IPS DF 6.9 (cell line): ENCODE measurements around the gene ACTN3.

Experiments used
- DNase-seq: peaks from one replicate; pipeline ENCODE4 v3.0.0-alpha.2; 2013; ENCODE audit warnings: low read depth, low spot score
- H3K27ac ChIP-seq: one replicate; pipeline ENCODE4 v1.5.1; 2013; ENCODE audit warnings: low read length, control low read depth
- H3K27me3 ChIP-seq: 2 replicates; pipeline ENCODE4 v1.6.1; 2013; ENCODE audit warnings: mild to moderate bottlenecking, low read length; ENCODE audit not compliant: control insufficient read depth, insufficient read depth
- H3K36me3 ChIP-seq: 2 replicates; pipeline ENCODE4 v1.6.1; 2013; ENCODE audit warnings: low read length; ENCODE audit not compliant: control insufficient read depth, insufficient read depth
- H3K4me1 ChIP-seq: 2 replicates; pipeline ENCODE4 v1.6.1; 2013; ENCODE audit warnings: low read length; ENCODE audit not compliant: control insufficient read depth, insufficient read depth
- H3K4me3 ChIP-seq: 2 replicates; pipeline ENCODE4 v1.5.1; 2013; ENCODE audit warnings: mild to moderate bottlenecking, low read length
- H3K9me3 ChIP-seq: 2 replicates; pipeline ENCODE4 v1.6.1; 2013; ENCODE audit warnings: low read length, inconsistent platforms; ENCODE audit not compliant: control insufficient read depth, insufficient read depth
- WGBS: extraction: QIAGEN DNeasy Blood & Tissue Kit; methylation state at CpG from one replicate; pipeline ENCODE4 v1.1.7; 2013; ENCODE audit warnings: mixed read lengths, missing lambda C conversion rate; ENCODE audit not compliant: insufficient read length, insufficient coverage; 5-methylcytosine and 5-hydroxymethylcytosine counted together

ACTN3 gene

DNA sequence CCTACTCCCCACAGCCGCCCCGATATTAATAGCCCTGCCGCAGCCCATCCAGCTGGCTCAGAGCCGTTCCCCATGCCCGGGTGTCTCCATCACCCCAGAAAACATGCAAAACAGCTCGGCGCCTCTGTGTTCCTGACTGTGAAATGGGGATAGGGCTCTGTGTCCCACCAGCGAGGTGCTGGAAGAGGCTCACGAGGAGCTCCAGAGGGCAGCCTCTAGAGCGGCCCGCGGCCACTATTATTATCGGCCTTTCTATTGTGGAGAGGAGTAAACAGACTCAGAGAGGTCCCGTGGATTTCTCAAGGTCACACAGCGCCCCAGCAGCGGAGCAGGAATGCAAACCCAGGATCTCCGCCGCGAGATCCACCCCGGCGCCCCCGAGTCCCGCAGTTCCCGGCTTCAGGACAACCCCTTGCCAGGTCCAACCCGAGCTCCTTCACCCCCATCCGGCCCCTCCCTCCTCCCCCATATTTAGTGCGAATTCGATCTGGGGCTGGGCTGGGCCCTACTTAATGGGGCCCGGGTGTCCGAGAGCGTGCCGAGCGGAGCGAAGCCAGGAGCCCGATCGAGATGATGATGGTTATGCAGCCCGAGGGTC, at the start of gene ACTN3:
TSS of gene ACTN3 (plus strand) at position 536 of the 598 bp plus-strand sequence. CDS start at position 571, 35 bp downstream.
- H3K36me3 ChIP-seq: no peaks in the 10 kb centered on the region

DNA sequence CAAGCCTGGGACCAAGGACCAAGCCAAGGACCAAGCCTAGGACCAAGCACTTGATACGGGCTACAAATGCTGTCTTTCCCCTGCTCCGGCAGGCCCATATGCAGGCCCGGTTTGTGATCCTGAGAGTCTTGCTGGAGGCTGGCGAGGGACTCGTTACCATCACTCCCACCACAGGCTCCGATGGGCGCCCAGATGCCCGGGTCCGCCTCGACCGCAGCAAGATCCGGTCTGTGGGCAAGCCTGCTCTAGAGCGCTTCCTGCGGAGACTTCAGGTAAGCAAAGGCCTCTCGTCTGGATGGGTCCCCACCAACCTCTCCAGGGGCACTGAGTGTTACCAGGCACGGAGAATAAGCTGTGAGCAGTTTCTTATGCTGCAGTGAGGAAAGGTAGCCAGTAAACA, 49.5 kb upstream of the ACTN3 start:
- no peaks in the 10 kb centered on the region for H3K9me3 ChIP-seq
- no peak for DNase-seq
- no CpG with 5 or more reads among the region's 16 CpGs for WGBS

More for the DNA sequence above, at the start of gene ACTN3:
- no peak for DNase-seq
- Histone ChIP-seq H3K9me3 (no peaks in the 10 kb centered on the region), H3K4me3 (peak within 1 kb of the TSS; percentile 82), H3K27ac (no peak within 1 kb of the TSS), H3K27me3 (no peaks in the 10 kb centered on the region), H3K4me1 (peaks cover 2% of the 10 kb centered on the region; the same call in 1 of the 2 replicates)
- no CpG with 5 or more reads among the region's 37 CpGs for whole genome bisulfite sequencing

DNA sequence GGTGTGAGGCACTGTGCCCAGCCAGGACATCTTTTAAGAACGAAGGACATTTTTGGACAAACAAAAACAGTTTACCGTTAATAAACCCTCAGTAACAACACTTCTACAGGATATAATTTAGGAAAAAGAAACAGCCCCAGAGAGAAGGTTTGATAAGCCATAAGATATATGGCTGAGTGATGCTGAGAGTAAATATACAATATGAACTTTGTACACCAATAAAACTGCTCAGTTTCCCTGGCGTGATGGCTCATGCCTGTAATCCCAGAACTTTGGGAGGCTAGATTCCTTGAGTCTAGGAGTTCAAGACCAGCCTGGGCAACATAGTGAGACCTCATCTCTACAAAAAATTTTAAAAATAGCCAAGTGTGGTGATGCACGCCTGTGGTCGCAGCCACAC, 48.2 kb upstream of the ACTN3 start:
- no CpG with 5 or more reads among the region's 5 CpGs for WGBS
- peaks cover 13% of the 10 kb centered on the region for H3K36me3 ChIP-seq
- H3K4me1 ChIP-seq: no peaks in the 10 kb centered on the region
- no peaks in the 10 kb centered on the region for H3K27me3 ChIP-seq
- no peaks in the 10 kb centered on the region for H3K9me3 ChIP-seq
- DNase-seq: no peak
- H3K27ac ChIP-seq: no peak overlapping the region
- H3K4me3 ChIP-seq: no peak overlapping the region

More for the DNA sequence above, 49.5 kb upstream of the ACTN3 start:
- Histone ChIP-seq H3K4me1 (no peaks in the 10 kb centered on the region), H3K27me3 (no peaks in the 10 kb centered on the region), H3K4me3 (no peak overlapping the region), H3K36me3 (peaks cover 25% of the 10 kb centered on the region), H3K27ac (no peak overlapping the region)

DNA sequence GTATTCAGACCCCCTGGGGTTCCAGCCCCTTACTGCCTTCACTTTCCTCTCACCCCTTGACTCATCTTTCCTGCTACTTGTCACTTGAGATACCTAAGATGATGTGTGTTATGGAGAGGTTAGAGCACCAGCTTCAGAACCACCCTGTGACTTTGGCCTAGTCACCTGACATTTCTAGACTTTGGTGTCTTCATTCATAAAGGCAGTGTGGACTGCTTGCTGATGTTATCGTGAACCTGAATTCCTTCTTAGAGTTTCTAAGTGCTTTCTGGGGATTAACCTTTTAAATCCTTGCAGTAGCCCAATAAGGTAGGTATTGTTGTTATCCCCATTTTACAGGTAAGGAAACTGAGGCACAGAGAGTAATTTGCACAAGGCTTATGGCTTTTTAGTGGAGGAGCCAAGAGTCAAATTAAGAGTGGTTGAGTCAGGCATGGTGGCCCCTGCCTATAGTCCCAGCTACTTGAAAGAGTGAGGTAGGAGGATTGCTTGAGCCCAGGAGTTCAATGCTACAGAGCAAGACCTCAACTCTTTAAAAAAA, 41.4 kb upstream of the ACTN3 start:
- no peak for DNase-seq
- no peaks in the 10 kb centered on the region for H3K4me1 ChIP-seq
- H3K4me3 ChIP-seq: no peak overlapping the region
- H3K27ac ChIP-seq: no peak overlapping the region
- H3K9me3 ChIP-seq: no peaks in the 10 kb centered on the region
- no peaks in the 10 kb centered on the region for H3K36me3 ChIP-seq
- H3K27me3 ChIP-seq: no peaks in the 10 kb centered on the region
- no CpG with 5 or more reads among the region's 1 CpG for WGBS

DNA sequence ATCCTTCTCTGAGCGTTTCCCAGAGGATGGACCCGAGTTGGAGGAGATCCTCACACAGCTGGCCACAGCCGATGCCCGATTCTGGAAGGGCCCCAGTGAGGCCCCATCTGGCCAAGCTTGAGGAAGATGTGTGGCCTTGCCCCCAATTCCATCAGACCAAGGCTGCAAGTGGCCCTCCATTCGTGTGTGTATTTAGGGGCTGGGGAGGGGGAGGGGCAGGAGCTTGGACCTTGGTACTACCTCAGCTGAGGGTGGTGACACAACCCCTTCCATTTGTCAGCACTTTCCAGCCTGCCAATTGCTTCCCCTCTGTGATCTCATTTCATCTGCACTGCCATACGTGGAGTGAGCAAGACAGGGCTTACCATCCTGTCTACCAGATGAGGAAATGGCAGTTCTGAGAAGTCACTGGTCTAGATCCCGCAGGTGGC, 37.6 kb upstream of the ACTN3 start:
- Histone ChIP-seq H3K9me3 (no peaks in the 10 kb centered on the region), H3K4me1 (no peaks in the 10 kb centered on the region), H3K27me3 (no peaks in the 10 kb centered on the region), H3K36me3 (no peaks in the 10 kb centered on the region; the same call in 1 of the 2 replicates), H3K4me3 (no peak overlapping the region), H3K27ac (no peak overlapping the region)
- DNase-seq: no peak
- WGBS: no CpG with 5 or more reads among the region's 7 CpGs

DNA sequence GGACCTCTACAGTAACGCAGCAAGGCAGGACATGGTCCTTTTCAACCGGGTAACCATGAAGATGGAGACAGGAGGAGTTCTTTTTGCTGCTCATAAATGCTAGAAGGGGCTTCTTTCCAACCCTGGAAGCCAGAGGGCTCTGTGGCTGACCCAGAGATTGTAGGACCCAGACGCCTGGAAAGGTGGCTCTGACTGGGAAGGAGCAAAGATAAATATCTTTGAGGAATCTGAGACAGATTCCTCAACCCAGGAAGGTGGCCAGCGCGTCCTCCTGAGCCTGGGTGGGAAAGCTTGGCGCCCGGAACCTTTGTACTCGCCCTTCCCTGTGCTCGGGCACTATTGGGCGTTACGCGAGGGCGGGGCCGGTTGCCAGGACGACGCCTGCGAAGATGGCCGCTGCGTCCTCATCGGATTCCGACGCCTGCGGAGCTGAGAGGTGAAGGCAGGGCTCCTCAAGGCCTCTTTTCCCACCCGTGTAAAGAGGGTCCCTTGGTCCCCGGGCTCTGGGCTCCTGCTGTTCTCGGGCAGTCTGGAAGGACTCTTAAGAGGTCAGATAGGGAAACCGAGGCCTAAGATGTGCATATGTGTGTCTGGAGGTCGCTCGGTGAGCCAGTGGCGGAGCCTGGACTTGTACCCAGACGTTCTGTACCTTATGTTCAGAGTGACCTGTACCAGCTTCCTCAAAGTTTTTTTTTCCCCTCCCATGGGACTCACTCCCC, 36.3 kb upstream of the ACTN3 start, which contains the start of gene BBS1:
TSS of gene BBS1 (plus strand) at position 365 of the 719 bp plus-strand sequence. CDS start at position 390, 25 bp downstream.
- Histone ChIP-seq H3K36me3 (no peaks in the 10 kb centered on the region; the same call in 1 of the 2 replicates), H3K9me3 (no peaks in the 10 kb centered on the region), H3K4me3 (peak within 1 kb of the TSS; percentile 73), H3K27me3 (no peaks in the 10 kb centered on the region), H3K4me1 (no peaks in the 10 kb centered on the region), H3K27ac (no peak within 1 kb of the TSS)
- WGBS: no CpG with 5 or more reads among the region's 31 CpGs
- DNase-seq: peak; percentile 48

DNA sequence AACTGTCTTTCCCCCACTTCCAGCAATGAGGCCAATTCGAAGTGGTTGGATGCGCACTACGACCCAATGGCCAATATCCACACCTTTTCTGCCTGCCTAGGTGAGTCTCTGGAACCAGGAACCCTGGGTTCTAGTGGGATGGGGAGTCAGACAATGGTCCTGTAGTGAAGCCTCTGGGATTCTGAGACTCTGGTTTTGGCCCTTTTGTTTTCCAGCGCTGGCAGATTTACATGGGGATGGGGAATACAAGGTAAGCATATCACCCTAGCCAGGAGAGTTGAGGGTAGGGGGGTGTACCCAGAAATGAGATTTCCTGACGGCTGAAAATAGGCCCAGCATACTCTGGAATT, 35.7 kb upstream of the ACTN3 start:
- no peak for DNase-seq
- Histone ChIP-seq H3K27ac (no peak overlapping the region), H3K9me3 (no peaks in the 10 kb centered on the region), H3K27me3 (no peaks in the 10 kb centered on the region), H3K36me3 (no peaks in the 10 kb centered on the region; the same call in 1 of the 2 replicates), H3K4me3 (peak overlapping the region; percentile 73; the same call in 1 of the 2 replicates), H3K4me1 (no peaks in the 10 kb centered on the region)
- no CpG with 5 or more reads among the region's 5 CpGs for WGBS

DNA sequence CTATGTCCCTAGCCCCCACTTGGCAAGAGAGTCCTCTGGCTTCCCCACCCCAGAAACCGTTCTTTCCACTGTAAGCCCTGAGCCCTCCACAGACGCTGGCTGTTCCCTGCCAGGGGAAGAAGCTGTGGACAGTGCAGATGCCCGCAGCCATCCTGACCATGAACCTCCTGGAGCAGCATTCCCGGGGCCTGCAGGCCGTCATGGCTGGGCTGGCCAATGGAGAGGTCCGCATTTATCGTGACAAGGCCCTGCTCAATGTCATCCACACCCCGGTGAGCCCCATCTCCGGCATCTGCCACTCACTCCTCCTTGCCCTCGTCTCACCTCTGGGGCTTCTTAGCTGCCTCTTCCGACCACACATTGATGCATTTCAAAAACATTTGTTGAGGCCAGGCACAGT, 23.1 kb upstream of the ACTN3 start:
- H3K27ac ChIP-seq: no peak overlapping the region
- H3K27me3 ChIP-seq: no peaks in the 10 kb centered on the region
- no CpG with 5 or more reads among the region's 11 CpGs for WGBS
- peaks cover 7% of the 10 kb centered on the region; the same call in 1 of the 2 replicates for H3K36me3 ChIP-seq
- no peaks in the 10 kb centered on the region for H3K9me3 ChIP-seq
- H3K4me3 ChIP-seq: no peak overlapping the region
- H3K4me1 ChIP-seq: no peaks in the 10 kb centered on the region
- DNase-seq: no peak

DNA sequence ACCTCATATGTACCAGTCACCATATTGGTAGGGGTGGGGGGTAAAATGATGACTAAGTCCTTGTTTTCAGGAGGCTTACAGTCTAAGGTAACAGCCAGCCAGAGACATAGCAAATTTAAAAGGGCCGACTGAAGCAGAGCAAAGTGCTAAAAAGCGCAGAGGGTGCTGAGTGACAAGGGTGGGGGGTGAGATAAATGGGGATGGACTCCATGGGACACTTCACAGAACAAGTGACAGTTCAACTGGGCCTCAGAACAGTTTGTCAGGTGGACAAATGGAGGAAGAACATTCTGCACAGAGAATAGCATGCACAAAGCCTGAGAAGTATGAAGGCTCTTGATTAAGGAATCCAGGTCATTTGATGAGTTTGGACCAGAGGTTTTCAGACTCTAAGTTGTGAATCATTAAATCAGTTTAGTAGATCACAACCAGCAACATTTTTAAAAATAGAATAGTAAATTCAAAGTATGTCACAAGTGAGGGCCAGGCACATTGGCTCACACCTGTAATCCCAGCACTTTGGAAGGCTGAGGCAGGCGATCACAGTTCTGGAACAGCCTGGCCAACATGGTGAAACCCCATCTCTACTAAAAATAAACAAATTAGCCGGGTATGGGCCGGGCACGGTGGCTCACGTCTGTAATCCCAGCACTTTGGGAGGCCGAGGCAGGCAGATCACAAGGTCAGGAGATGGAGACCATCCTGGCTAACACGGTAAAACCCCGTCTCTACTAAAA, 22.2 kb upstream of the ACTN3 start:
- no peaks in the 10 kb centered on the region for H3K4me1 ChIP-seq
- H3K9me3 ChIP-seq: no peaks in the 10 kb centered on the region
- H3K27me3 ChIP-seq: no peaks in the 10 kb centered on the region
- DNase-seq: no peak
- H3K27ac ChIP-seq: no peak overlapping the region
- no peak overlapping the region for H3K4me3 ChIP-seq
- no CpG with 5 or more reads among the region's 10 CpGs for WGBS
- peaks cover 7% of the 10 kb centered on the region; the same call in 1 of the 2 replicates for H3K36me3 ChIP-seq

DNA sequence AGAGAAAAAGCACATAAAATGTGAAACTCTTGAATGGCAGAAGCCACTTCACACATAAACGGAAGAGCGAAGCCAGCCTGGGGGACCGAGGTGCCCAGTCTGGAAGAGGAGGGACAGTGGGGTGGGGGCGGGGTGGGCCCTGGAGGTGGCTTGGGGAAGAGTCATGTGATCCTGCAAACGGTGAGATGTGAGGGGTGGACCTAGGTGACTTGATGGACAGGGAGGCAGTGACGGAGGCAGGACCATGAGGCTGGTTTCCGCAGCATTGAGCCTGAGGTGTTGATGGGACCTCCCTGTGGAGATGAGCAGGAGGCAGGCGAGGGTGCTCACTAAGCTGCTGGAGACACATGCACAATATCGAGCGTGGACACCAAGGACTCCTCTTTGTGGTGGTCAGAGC, 17.6 kb upstream of the ACTN3 start:
- H3K9me3 ChIP-seq: no peaks in the 10 kb centered on the region
- no peaks in the 10 kb centered on the region for H3K27me3 ChIP-seq
- H3K4me1 ChIP-seq: no peaks in the 10 kb centered on the region
- DNase-seq: no peak
- no CpG with 5 or more reads among the region's 10 CpGs for WGBS
- H3K4me3 ChIP-seq: no peak overlapping the region
- peaks cover 3% of the 10 kb centered on the region; the same call in 1 of the 2 replicates for H3K36me3 ChIP-seq
- H3K27ac ChIP-seq: no peak overlapping the region
